ENCODE data around the gene TRAPPC11. TPM values are rescaled to one million over a fixed set of nuclear protein-coding genes. Genes with fewer than 3 reads are reported as not detected.

TRAPPC11 gene
- total and polyA plus RNA-seq, 2 of the 13 experiments (the other 11 are each of a cell fraction or from before 2014, with no cell fraction given), result 18.0 to 23.2 TPM

DNA sequence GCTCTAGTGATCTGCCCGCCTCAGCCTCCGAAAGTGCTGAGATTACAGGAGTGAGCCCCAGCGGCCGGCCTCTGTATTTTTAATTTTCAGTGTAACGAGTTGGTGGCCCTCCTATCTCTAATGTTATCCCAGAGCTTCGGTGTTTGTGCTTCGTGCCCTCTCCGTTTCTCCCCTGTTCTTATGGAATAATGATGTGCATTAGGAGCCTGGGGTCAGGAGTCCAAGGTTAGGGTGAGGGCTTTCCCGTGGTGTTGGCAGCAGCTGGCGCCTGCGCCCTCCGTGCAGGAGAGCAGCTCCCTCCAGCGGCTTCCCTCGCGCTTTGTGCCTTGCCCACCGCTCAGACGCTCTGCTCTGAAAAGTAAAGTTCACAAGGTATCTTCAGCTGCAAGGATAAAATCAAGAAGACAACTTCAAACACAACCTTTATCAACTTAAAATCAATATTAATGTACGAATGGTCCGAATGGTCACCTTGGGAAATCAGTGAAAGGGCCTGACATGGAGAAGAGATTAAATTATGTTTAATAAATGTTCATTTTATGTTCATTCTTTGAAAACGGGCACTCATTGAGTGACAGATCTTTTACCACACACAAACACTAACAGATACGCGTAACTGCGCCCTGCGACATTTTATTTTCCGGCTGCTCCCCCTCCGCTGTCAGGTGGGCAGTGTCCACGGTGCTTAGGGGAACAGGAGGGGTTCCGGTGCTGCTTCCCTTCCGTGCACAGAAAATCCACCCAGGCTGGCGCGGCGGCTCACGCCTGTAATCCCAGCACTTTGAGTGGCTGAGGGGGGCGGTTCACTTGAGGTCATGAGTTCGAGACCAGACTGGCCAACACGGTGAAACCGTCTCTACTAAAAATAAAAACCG lies 62.4 kb downstream of the TRAPPC11 start (continued):
- TF ChIP-seq, protein P1, sequence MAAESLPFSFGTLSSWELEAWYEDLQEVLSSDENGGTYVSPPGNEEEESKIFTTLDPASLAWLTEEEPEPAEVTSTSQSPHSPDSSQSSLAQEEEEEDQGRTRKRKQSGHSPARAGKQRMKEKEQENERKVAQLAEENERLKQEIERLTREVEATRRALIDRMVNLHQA (CRISPR knock-in tag; IDR thresholded peaks at IDR 0.05), result no peak
- TF ChIP-seq ZNF143 (CRISPR knock-in tag; IDR thresholded peaks at IDR 0.05) (0 out of 2 replicates have a peak, but pooled peaks have one; percentile 32), SAFB2 (CRISPR knock-in tag; IDR thresholded peaks at IDR 0.05; ENCODE audit: borderline replicate concordance, low read depth) (no peak), XRCC5 (optimal IDR thresholded peaks at IDR 0.05; ENCODE audit: low read length) (peak; percentile 86), ZEB1 (IDR thresholded peaks at IDR 0.05; ENCODE audit: insufficient replicate concordance, low read depth) (no peak), IRX3 (CRISPR knock-in tag; IDR thresholded peaks at IDR 0.05; ENCODE audit: borderline replicate concordance, low read depth) (no peak), ZNF570 (CRISPR knock-in tag; IDR thresholded peaks at IDR 0.05; ENCODE audit: borderline replicate concordance) (no peak), ZNF224 (CRISPR knock-in tag; IDR thresholded peaks at IDR 0.05) (peak; percentile 81; the same call in 1 of the 2 replicates), ZNF678 (CRISPR knock-in tag; IDR thresholded peaks at IDR 0.05) (no peak), MTA1 (CRISPR knock-in tag; IDR thresholded peaks at IDR 0.05; ENCODE audit: borderline replicate concordance) (peak; percentile 82), MIER2 (CRISPR knock-in tag; IDR thresholded peaks at IDR 0.05) (0 out of 2 replicates have a peak, but pooled peaks have one; percentile 9), ZNF563 (CRISPR knock-in tag; IDR thresholded peaks at IDR 0.05) (no peak), ZMYM4 (CRISPR knock-in tag; IDR thresholded peaks at IDR 0.05) (peak; percentile 87), KDM4B (CRISPR knock-in tag; IDR thresholded peaks at IDR 0.05) (peak; percentile 71; the same call in 1 of the 2 replicates), ZNF83 (CRISPR knock-in tag; IDR thresholded peaks at IDR 0.05; ENCODE audit: borderline replicate concordance) (no peak), RAD21 (CRISPR knock-in tag; IDR thresholded peaks at IDR 0.05) (peak; percentile 64), HOXA3 (CRISPR knock-in tag; IDR thresholded peaks at IDR 0.05) (peak; percentile 75), HOXA5 (CRISPR knock-in tag; IDR thresholded peaks at IDR 0.05) (no peak; the same call in 1 of the 2 replicates), KDM2A (CRISPR knock-in tag; IDR thresholded peaks at IDR 0.05; ENCODE audit: borderline replicate concordance, low read depth) (peak; percentile 45; the same call in 1 of the 2 replicates), ASH2L (IDR thresholded peaks at IDR 0.05; ENCODE audit: insufficient read length, low read depth, low read length) (no peak)
- TF ChIP-seq, protein P2, sequence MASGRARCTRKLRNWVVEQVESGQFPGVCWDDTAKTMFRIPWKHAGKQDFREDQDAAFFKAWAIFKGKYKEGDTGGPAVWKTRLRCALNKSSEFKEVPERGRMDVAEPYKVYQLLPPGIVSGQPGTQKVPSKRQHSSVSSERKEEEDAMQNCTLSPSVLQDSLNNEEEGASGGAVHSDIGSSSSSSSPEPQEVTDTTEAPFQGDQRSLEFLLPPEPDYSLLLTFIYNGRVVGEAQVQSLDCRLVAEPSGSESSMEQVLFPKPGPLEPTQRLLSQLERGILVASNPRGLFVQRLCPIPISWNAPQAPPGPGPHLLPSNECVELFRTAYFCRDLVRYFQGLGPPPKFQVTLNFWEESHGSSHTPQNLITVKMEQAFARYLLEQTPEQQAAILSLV (CRISPR knock-in tag; IDR thresholded peaks at IDR 0.05; ENCODE audit: borderline replicate concordance), result no peak
- TF ChIP-seq, protein P3, sequence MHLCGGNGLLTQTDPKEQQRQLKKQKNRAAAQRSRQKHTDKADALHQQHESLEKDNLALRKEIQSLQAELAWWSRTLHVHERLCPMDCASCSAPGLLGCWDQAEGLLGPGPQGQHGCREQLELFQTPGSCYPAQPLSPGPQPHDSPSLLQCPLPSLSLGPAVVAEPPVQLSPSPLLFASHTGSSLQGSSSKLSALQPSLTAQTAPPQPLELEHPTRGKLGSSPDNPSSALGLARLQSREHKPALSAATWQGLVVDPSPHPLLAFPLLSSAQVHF (CRISPR knock-in tag; IDR thresholded peaks at IDR 0.05), result no peak
- TF ChIP-seq, protein P4, sequence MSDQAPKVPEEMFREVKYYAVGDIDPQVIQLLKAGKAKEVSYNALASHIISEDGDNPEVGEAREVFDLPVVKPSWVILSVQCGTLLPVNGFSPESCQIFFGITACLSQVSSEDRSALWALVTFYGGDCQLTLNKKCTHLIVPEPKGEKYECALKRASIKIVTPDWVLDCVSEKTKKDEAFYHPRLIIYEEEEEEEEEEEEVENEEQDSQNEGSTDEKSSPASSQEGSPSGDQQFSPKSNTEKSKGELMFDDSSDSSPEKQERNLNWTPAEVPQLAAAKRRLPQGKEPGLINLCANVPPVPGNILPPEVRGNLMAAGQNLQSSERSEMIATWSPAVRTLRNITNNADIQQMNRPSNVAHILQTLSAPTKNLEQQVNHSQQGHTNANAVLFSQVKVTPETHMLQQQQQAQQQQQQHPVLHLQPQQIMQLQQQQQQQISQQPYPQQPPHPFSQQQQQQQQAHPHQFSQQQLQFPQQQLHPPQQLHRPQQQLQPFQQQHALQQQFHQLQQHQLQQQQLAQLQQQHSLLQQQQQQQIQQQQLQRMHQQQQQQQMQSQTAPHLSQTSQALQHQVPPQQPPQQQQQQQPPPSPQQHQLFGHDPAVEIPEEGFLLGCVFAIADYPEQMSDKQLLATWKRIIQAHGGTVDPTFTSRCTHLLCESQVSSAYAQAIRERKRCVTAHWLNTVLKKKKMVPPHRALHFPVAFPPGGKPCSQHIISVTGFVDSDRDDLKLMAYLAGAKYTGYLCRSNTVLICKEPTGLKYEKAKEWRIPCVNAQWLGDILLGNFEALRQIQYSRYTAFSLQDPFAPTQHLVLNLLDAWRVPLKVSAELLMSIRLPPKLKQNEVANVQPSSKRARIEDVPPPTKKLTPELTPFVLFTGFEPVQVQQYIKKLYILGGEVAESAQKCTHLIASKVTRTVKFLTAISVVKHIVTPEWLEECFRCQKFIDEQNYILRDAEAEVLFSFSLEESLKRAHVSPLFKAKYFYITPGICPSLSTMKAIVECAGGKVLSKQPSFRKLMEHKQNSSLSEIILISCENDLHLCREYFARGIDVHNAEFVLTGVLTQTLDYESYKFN (CRISPR knock-in tag; conservative IDR thresholded peaks at IDR 0.05), result peak; percentile 88
- TF ChIP-seq, protein P5, sequence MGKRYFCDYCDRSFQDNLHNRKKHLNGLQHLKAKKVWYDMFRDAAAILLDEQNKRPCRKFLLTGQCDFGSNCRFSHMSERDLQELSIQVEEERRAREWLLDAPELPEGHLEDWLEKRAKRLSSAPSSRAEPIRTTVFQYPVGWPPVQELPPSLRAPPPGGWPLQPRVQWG (CRISPR knock-in tag; IDR thresholded peaks at IDR 0.05; ENCODE audit: borderline replicate concordance, low read depth), result no peak
